NCI-H2196 treated with DMSO at 0.1 percent for 48 hours (cell line): ENCODE measurements around the gene GLIPR2.

Experiments
- DNase-seq: peaks from one replicate; lab custom pipeline; 2025; ENCODE audit not compliant: unreplicated experiment; lab: John Stamatoyannopoulos, UW

Gene GLIPR2

GRCh38 chr9:36191686-36192085 is 55.2 kb downstream of the GLIPR2 start:
- no peak for DNase-seq

GRCh38 chr9:36192196-36192595 is 55.7 kb downstream of the GLIPR2 start:
- no peak for DNase-seq

DNA sequence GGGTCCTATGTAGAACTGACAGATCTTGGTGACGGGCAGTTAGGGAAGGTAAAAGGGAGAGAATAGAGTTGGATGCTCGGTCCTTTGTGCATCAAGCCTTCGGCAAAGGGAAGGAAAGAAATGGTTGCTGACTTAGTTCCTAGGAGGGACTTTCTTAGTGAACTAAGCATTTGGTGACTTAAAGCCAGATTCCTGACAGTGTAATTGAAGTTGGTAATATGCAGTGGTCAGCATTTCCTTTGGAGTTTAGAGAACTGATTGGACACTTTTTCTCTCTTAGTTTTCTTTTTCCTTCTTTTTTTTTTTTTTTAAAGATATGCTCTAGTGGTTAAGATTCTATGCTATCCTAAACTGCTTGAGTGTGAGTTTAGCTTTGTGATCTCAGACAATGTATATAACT is 56.5 kb downstream of the GLIPR2 start:
- DNase-seq = no peak

DNA sequence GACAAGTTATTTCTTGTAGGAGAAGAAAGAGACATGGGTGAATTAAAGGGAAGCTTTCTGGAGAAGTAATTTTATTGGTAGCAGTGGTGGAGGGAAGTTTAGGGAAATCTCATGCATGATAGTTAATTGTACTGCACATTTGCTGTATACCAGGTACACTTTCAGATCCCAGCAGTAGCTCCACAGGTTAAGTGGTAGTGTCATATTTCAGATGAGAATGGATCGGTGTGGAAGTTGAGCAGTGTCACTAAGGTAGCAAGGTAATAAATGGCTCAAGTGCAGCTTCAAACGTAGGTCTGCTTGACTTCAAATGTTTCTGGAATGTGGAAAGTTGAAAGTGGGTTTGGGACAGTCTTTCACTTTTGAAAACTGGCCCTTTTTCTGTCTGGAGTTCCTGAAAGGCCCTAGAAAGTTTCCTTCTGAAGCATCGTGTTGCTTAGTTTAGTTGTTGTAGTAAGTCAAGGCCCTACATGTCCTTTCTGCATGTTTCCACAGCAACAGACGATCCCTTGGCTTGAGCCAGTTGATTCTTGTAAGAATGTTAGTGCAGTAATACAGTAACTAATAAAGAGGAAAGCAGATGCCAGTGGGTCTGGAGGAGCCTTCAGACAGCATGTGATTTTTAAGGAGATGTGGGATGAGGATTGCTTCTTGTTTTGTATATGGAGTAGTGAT is 57.9 kb downstream of the GLIPR2 start:
- DNase-seq = no peak

GRCh38 chr9:36204906-36205547 is 68.5 kb downstream of the GLIPR2 start:
- DNase-seq = no peak

GRCh38 chr9:36207016-36207415 is 70.5 kb downstream of the GLIPR2 start:
- DNase-seq = no peak

DNA sequence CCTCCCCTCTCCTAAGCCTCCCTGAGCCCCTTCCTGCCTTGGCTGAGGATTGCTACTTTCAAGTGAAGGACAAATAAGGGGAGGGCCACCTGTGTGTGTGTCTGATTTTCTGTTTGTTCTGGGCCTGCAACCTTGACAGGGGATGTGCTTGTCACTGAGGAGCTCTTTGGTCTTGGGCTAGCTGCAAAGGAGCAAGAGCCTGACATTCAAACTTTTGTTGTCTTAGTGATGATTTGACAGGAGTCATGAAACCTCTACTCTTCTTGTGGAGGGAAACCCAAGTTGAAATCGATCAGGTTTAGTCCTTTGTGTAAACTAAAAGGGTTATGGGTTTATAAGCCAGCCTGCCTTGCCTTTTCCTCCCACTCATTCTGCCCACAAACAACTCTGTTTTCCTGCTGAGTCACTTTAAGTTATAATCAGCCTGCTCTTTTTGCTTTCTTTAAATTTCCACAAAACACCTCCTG is 71.0 kb downstream of the GLIPR2 start:
- no peak for DNase-seq

- DNase-seq = no peak
Measured at GRCh38 chr9:36208521-36209253, 72.2 kb downstream of the GLIPR2 start.

DNA sequence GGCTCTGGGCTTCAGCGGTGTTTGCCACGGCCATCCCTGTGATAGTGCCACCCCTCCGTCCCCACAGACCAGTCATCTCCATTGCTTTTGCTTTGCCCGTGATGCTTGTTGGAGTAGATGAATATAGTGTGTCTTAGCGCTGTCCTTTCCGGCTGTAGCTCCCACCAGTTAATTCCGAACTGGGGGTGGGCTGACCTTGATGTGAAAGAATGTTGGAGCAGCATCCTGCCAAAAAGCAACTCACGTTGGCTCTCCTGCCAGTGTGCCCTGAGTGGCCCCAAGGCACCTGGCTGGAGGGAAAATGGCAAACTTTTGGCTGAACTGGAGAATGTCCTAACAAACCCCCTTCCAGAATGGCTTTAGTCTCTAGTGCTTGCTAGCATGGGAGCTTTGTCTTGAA is 74.2 kb downstream of the GLIPR2 start:
- no peak for DNase-seq

DNA sequence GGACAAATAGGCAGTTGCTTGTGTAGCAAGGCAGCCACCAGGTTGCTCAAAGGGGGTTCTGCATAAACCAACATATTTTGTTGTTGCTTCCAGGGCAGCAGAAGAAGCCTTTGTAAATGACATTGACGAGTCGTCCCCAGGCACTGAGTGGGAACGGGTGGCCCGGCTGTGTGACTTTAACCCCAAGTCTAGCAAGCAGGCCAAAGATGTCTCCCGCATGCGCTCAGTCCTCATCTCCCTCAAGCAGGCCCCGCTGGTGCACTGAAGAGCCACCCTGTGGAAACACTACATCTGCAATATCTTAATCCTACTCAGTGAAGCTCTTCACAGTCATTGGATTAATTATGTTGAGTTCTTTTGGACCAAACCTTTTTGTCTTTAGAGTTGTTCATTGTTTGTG is 75.0 kb downstream of the GLIPR2 start:
- DNase-seq = no peak

- DNase-seq = no peak
Measured at GRCh38 chr9:36213387-36213786, 76.9 kb downstream of the GLIPR2 start.
